GM19452 (cell line): ENCODE measurements around the gene MAX.

Experiments
- ATAC-seq: cut with Tn5 transposase; IDR thresholded peaks from one replicate; pipeline ENCODE4 v1.9.1; 2021; ENCODE audit not compliant: unreplicated experiment

The MAX gene

GRCh38 chr14:65102441-65103149 is at the start of gene MAX:
MAX (minus strand) TSS chr14:65102517; CDS start chr14:65102339, 178 bp downstream.
- ATAC-seq, result peak; percentile 82

GRCh38 chr14:65151609-65151956 is 49.3 kb upstream of the MAX start:
- ATAC-seq, result no peak

DNA sequence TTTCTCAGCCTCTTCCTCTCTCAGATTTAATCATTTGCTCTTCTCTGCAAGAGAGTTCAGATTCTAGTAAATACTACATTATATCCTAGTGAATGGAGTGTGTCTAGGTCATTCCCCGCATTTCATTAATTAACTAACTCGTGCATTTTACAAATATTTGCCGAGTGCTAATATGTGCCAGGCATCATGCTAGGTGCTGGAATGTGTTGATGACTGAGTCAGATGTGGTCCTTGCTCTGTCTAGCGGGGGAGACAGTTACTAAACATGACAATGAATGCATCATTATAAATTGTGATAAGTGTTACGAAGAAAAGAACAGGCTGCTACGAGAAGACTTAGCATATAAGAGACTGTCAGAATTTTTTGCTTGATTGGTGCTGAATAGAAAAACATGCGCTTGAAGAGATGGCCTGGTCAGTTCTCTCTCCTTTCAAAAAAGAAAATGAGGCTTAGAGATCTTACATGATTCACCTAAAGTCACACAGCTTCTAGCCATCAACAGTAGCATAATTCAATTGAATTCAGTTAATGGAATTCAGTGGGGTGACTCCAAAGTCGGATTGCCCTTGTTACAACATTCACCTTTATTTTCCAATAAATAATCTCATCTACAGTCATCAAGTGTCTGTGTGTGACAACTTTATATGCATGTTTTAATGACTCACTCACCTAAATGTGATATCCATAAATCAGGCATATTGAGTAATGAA is 48.7 kb upstream of the MAX start:
- no peak for ATAC-seq

GRCh38 chr14:65149116-65149515 is 46.8 kb upstream of the MAX start:
- no peak for ATAC-seq

- ATAC-seq, result no peak
Observed at GRCh38 chr14:65144170-65144569, 41.9 kb upstream of the MAX start.

DNA sequence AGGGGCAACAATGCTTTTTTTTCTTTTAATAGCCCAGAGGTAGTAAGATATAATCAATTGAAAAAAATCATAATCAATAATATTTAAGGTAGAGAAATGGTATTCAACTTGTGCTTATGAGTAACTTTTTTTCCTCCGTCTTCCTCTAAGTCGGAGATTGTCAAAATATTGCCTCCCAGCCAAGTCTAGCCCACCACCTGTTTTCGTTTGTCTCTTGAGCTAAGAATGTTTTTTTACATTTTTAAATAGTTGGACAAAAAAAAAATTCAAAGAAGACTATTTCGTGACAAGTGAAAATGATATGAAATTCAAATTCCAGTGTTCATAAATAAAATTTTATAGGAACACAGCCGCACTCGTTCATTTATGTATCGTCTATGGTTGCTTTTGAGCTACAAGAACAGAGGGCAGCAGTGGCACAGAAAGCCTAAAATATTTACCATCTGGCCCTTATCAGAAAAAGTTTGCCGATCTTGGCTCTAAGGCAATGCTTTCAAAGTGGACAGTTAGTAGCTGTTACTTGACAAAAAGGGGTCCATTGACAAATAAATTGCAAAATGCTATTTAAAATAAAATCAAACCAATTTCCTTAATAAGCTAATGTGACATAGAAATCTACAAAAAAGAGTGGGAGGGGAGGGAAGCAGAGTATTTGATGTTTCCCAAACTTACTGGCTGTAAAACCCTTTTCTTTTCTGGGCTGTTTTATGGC is 40.8 kb upstream of the MAX start:
- no peak for ATAC-seq

- no peak for ATAC-seq
Observed at GRCh38 chr14:65142429-65142828, 40.1 kb upstream of the MAX start.

DNA sequence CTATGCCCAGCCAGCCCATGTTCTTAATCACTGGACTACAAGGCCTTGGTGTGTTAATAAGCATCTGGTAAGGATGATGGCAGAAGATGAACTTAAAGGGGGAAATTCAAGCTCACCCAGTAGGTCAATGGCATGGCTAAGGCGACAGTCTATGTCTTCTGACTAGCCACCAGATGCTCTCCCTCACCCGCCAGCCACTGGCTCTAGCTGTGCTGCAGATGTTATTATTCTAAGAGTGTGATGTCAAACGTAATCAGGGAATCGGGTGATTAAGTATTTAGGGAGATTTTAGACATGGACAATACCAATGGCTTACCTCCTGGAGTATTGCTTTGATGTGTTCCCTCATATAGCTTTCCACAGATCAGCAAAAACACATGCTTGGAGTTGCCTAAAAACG is 39.2 kb upstream of the MAX start:
- no peak for ATAC-seq

DNA sequence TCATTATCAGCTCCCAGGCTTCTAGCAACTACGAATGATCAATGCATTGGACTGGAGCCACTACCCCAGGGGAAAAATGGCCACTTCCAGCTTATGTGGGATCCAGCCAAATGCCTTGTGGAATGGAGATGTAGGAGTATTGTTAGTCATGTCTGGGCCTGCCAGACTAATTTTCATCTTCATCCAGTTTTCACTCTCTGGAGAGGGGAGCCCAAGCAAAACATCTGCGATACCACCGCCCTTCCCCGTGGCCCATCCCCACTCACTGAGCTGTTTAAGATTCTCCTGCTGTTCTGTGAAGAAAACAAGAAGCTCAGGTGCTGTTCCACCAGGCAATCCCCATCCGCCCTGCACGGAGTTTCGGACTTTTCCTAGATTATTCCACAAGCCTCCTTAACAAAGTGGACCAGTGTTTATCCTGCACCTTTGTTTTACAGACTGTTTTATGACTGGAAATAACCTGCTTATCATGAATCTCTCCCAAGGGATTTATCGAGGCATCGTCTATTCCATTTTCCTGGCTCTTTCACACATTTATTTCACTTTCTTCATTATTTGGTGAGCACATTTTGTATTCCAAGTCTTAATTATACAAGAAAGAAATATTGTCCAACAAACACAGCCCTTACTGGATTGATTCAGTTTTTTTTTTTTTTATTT is 35.5 kb upstream of the MAX start:
- ATAC-seq, result no peak

- ATAC-seq, result no peak
Observed at GRCh38 chr14:65134651-65135579, 32.6 kb upstream of the MAX start.

GRCh38 chr14:65132855-65133254 is 30.5 kb upstream of the MAX start:
- ATAC-seq, result no peak

DNA sequence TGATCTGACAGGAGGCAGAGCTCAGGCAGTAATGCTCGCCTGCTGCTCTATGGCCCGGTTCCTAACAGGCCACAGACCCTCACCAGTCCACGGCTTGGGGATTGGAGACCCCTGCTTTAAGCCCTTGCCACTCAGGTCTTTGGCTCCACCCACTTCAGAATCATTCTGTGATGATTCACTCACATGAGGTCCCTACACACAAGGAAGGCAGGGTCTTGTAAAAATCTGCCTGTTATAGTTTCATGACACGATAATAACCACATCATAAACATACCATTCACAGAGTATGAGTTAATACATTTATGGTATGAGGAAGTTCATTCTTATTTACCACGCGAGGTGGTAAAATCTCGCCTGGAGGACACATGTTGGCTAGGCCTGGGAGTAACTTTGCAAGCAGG is 29.0 kb upstream of the MAX start:
- no peak for ATAC-seq

DNA sequence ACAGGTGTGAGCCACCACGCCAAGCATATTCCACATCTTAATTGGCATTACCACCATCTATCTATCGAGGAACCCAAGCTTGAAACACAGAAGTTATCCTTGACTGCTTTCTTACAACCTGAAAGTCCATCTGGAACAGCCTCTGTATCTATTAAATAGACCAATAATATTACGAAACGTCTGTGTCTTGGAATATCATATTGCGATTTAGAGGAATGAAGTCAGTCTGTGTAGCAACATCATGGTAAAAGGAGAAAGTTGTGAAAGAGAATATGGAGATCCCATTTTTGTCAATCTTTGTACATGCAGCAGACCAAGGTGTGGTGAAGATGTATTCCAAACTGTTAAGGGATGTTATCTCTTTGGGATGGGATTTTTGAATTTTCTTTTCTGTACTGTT is 25.8 kb upstream of the MAX start:
- ATAC-seq, result no peak

- no peak for ATAC-seq
Observed at GRCh38 chr14:65117769-65118745, 15.7 kb upstream of the MAX start.

DNA sequence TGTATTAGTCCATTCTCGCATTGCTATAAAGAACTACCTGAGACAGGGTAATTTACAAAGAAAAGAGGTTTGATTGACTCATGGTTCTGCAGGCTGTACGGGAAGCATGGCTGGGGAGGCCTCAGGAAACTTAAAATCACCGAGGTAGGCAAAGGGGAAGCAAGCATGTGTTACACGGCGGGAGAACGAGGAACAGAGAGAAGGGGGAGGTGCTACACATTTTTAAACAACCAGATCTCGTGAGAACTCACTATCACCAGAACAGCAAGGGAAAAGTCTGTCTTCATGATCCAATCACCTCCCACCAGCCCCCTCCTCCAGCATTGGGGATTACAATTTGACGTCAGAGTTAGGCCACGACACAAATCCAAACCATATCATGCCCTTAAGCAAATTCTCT is 13.3 kb upstream of the MAX start:
- no peak for ATAC-seq

DNA sequence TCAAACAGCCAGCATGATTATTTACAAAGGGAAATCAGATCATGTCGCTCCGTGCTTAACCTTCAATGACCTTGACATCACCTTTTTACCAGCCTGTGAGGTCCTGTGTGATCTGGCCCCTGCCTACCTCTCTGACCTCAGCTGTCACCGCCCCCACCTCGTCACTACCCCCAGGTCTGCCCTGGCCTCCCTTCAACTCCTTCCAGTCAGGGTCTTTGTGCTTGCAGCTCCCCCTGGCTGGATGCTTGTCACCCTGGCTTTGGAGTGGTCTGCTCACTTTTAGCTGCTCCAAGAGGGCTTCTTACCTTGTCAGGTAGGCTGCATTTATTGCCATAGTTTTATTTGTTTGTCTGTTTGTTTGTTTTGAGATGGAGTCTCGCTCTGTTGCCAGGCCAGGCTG is 8.2 kb upstream of the MAX start:
- ATAC-seq, result no peak

DNA sequence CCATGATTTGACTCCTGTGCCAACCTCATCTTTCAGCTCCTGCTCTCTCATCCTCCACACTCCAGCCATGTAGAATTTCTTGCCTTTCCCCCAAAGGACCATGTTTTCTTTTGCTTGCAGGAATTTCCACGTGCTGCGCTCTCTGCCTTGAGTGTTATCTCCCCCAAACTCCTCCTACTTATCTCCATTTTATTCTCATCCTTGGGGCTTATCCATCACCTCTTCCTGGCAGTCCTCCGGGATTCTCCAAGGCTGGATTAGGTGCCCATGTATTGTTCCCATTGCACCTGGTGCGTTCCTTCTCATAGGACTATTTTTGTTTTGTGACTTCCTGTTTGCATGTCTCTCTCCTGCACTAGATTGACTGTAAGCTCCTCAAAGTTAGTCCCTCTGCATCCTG is 7.0 kb upstream of the MAX start:
- no peak for ATAC-seq

GRCh38 chr14:65107200-65107599 is 4.9 kb upstream of the MAX start:
- ATAC-seq, result no peak

- ATAC-seq, result no peak
Observed at GRCh38 chr14:65106736-65107135, 4.4 kb upstream of the MAX start.
